ENCODE results near the gene MRPL32. TPM values are rescaled to one million over a fixed set of nuclear protein-coding genes. Genes with fewer than 3 reads are reported as not detected.

The MRPL32 gene
- total RNA-seq, 1 donor from 2014 or later: 60.6 TPM

DNA sequence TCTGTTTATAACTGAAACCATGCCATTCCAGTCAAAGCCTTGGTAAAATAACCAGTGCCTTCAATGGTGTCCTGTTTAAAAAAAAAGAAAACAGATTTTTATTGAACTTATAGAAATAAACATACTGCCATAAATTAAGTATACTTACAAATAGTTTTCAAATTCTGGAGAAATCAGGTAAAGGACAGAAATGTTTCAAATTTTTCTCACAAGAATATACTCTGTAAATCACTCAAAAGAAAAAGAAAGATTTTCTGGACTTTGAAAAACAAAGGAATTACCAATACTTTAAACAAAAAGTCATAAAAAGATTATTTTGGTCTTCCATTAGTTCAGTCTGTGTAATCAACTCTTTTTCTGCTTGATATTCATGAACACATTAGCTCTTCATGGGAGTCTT lies 23.9 kb downstream of the MRPL32 start:
- DNase-seq (no peak), ATAC-seq (ENCODE audit: poor library complexity) (no peak)
- intact Hi-C loops (cut with DNase I): no loop called here

DNA sequence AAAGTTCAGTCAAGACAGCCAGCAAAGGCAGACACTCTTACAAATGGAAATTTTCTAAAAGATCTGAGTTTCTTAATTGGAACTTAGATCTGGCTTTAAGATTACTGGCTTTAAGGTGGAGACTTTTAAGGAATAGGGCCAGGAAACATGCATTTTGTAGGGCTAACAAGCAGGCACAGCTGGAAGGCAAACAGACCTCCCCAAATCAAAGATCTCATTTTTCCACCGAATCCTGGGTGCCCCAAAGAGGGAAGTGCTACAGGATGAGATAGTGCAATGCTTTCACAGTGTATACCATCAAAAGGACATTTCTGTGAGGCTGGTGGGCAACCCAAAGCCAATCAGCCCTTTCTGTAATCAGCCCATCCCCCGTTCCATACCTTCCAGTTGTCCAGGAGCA lies 27.4 kb downstream of the MRPL32 start:
- intact Hi-C loops (cut with DNase I): no loop called here

DNA sequence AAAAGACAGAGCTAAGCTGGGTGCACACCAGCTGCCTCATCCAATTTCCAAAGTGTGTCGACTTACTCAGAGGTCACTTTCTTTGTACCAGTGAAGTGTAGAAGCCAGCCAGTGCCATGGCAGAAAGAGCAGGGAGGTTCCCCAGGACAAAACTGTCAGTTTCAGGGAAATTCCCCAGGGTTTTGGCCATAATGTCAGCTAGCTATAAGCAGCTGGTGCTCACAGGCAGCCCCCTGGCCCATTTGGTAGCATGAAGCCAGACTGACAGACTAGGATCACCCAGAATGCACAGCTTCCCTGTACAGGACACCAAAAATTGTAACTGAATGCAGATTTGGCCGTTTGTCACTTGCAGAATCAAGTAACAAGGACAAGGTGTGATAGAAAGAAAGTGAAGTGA lies 28.6 kb downstream of the MRPL32 start:
- ATAC-seq (ENCODE audit: poor library complexity) (no peak), DNase-seq (no peak)
- intact Hi-C loops (cut with DNase I): no loop called here

More for the DNA sequence above, 27.4 kb downstream of the MRPL32 start:
- DNase-seq: no peak
- no peak for ATAC-seq (ENCODE audit: poor library complexity)

DNA sequence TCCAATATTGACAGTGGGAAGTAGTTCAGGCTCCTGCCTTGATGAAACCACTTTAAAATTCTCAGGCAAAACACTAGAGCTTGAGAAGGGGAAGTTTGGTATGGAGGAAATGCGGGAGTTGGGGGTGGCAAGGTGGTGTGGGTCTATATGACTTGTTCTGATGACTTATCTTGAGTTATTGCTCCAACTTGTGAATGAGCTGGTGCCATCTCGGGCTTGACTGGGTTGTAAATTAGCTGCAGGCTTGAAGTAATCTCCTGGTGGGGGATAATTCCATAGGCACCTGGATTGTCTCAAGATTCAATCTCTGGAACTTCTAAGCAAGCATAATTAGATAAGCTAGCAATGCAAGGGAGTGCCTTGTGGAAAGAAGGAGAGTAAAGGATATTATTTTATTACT lies 29.0 kb downstream of the MRPL32 start:
- ATAC-seq (ENCODE audit: poor library complexity) (no peak), DNase-seq (no peak)
- intact Hi-C loops (cut with DNase I): no loop called here

DNA sequence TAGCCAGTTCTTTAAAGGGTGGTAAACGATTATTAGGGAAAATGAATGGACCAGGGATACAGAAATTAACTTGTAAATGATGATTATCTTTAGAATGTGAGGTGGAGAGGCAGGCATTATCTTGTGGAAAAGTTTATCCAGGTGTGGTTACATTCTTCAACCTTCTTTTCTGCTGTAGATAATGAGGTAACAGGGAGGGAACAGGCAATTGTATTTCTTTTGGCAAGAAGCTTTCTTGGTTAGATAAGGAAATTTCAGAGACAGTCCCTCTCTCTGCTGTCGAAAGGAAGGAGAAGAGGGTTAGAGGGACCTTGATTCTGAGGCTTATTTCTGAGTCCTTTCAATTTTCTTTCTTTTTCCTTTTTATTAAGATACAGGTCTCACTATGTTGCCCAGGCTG lies 32.1 kb downstream of the MRPL32 start:
- ATAC-seq (ENCODE audit: poor library complexity): no peak
- intact Hi-C loops (cut with DNase I): no loop called here
- DNase-seq: no peak

DNA sequence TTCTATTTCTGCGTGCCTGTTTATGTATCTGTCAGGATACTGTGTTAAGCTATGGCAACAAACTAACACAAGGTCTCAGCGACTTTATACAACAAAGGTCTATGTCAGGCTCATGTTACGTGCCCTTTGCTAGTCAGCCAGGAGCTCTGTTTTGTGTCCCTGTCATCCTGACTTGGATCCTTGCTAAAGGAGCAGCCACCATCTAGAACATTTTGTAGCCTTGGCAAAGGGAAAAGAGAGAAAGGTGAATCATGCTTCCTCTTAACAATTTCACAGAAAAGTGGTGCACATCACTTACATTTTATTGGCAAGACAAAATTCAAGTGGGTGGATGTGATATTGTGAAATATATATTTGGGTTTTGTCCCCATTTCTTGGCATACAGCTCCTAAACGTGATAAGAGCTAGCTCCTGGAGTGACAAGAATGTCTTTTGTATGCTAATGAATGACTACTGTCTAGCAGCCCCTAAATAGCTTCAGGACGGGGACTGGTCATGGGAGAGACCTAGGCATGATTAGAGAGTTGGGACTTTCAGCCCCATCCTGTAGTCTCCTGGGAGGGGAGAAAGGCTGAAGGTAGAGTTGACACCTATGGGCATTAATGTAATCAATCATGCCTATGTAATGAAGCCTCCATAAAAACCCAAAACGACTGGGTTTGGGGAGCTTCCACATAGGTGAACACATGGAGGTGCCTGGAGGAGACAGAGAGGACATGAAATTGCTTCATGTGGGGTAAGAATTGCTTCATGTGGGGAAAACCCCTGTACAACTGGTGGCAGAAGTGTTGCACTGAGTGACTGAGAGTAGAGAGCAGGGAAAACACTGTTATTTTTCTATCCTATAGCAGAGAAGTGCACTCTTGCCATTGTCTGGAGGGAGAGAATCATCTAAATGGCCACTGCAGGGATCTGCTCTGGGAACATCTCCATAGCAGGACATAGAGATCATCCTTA lies 33.0 kb downstream of the MRPL32 start:
- ATAC-seq (ENCODE audit: poor library complexity) (peak; percentile 96), DNase-seq (no peak)
- intact Hi-C loops (cut with DNase I): no loop called here

DNA sequence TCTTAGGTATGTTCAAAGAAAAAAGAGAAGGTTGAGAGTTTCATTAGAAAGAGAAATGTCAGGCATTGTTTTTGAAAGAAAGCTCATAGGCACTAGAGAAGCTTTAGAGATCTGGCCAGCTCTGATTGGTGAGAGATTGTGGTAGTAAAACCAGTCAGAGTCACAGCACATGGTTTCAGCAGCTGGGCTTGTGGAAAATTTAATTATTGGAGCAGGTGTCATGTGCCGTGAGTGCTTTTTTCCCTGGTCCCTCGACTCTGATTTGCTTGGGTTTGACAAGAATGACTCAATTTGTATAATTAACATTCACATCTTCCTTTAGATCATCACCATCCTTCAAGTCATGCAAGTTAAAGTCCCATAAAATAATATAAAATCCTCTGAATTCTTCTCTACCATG lies 35.2 kb downstream of the MRPL32 start:
- ATAC-seq (ENCODE audit: poor library complexity) (no peak), DNase-seq (no peak)
- intact Hi-C loops (cut with DNase I): no loop called here

DNA sequence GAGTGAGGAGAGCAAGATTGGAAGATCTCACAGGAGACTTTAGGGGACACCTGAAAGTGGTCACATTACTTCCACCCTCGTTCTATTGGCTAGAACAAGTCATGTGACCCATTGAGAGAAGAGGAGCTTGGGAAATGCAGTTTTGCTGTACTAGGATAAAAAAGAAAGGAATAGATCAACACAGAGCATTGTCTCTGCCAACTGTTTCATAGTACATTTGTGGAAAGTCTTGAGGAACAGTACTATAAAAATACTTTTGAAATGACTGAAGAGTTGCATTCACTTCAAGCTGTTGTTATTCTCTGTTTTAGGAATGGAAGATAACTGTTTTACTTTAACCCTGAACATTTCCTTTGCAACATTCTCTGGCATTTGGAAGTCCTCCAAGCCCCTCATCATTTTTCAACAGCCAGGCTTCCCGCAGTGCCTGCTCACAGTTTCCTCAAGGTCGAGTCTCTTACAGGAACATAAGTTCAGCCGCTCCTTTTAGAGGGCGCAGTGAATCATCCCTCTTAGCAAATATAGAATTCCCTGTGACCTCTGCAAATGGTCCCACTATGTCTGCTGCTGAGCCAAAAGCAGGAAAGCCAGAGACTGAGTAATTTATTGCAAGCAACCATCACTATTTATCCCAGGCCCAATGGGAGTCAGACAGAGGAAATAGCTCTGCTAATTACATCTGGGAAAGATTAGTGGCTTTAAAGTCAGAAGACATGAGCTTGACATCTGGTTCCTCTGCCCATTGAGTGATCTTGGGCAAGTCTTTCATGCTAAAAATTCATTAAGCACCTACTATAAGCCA lies 40.7 kb downstream of the MRPL32 start:
- intact Hi-C loops (cut with DNase I): no loop called here
- DNase-seq (no peak), ATAC-seq (ENCODE audit: poor library complexity) (peak; percentile 85)

DNA sequence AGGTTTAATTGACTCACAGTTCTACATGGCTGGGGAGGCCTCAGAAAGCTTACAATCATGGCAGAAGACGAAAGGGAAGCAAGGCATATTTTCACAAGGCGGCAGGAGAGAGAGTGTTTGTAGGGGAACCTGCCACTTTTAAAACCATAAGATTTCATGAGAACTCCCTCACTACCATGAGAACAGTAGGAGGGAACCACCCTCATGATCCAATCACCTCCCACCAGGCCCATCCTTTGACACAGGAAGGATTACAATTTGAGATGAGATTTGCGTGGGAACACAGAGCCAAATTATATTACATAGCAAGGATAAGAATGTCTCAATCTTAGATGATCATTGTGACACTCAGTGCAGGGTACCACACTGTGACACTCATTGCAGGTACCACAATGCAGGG lies 44.2 kb downstream of the MRPL32 start:
- DNase-seq (no peak), ATAC-seq (ENCODE audit: poor library complexity) (no peak)
- intact Hi-C loops (cut with DNase I): no loop called here

DNA sequence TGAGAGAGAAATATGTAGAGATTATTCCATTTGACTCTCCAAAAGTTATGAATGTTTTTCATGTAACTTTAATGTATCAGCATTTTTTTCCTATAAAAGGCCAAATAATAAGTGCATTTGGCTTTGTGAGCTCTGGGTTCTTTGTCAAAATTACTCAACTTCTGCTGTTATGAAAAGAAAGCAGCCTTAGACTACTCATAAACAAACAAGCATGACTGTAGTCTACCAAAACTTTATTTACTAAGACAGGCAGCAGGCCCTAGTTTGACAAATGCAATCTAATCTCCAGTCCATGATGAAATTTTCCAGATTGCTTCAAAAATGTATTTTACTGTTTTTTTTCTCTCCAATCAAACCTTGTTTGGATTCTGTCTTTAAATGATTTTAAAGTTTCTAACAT lies 46.3 kb downstream of the MRPL32 start:
- intact Hi-C loops (cut with DNase I): no loop called here
- ATAC-seq (ENCODE audit: poor library complexity) (no peak), DNase-seq (no peak)

DNA sequence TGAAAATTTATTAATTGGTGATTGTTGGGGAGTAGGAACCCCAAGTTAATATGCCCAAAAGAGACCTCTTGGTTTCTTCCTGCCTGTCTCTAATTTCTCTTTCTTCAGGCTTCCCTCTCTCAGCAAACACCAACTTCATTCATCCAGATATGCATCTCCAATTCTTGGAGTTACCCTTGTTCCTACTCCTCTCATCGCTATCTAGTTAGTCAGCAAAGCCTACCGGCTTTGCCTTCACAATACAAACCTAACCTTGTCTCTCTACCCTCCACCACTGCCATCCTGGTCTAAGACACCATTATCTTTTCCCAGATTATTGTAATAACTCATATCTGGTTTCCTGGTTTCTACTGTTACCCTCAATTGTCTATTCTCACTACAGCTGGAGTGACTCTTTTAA lies 47.9 kb downstream of the MRPL32 start:
- ATAC-seq (ENCODE audit: poor library complexity) (no peak), DNase-seq (no peak)
- intact Hi-C loops (cut with DNase I): no loop called here

DNA sequence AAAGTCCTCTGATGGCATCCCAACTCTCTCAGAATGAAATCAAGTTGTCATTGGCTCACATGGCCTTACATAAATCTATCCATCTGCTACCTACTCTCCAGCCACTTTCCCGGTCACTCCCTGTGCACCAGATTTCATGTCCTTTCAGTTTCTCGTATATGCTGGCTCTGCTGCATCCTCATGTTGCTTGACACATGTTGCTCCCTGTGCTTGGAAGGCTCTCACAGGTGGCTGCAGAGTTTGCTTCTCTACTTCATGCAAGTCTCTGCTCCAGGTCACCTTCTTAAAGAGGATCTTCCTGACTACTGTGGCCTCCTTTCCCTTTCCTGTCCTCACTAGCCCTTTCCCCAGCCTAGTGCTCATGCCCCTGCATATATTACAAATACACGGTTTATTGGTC lies 48.3 kb downstream of the MRPL32 start:
- ATAC-seq (ENCODE audit: poor library complexity): no peak
- no peak for DNase-seq
- intact Hi-C loops (cut with DNase I): no loop called here

DNA sequence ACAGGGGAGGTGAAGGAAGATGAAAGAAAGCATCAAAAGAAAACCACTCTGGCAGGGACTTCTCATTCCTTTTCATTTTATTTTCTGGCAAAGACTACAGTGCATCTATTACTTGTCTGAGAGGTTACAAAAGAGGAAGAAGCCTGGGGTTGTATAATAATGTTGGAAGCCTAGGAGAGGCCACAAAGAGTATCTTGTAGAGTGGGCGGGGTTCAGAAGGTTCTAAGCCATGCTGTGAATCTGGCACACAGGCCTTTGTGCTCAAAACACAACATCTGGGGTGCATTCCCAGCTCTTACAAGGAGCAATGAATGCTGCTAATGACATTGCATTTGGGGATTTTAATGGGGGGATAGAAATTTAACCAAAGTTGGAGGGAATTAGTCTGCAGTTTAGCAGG lies 49.4 kb downstream of the MRPL32 start:
- DNase-seq (no peak), ATAC-seq (ENCODE audit: poor library complexity) (no peak)
- intact Hi-C loops (cut with DNase I): no loop called here

DNA sequence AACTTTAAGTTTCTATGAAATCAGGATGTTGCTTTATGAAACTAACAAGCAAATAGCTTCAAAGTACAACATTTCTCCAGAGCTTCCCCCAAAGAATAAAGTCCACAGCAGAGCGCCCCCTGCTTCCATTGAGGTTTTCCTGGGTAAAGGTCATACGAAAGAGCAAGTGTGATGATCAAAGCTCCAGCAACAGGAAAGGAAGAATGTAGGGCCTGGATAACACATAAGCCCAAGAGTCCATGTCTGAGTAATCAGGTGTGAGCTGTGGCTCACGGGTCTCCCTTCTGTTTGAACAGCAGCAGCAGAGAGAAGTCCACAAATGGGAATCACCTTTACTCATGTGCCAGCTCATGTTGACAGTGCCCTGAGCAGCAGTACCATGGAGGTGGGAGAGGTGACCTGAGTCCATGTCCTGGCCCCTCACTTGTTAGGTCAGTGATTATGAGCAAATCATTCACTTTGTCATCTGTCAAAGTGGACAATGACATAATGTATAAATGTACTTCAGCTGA lies 50.5 kb downstream of the MRPL32 start:
- DNase-seq (no peak), ATAC-seq (ENCODE audit: poor library complexity) (no peak)
- intact Hi-C loops (cut with DNase I): no loop called here

DNA sequence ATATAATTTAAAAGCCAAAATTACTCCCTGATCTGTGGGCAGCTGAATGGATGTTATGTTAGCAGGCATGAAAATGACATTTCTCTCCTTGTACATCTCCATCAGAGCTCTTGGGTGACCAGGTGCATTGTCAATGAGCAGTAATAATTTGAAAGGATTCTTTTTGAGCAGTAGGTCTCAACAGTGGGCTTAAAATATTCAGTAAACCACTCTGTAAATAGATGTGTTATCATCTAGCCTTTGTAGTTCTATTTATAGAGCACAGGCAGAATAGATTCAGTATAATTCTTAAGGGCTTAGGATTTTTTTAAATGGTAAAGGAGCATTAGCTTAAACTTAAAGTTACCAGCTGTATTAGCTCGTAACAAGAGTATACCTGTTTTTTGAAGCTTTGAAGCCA lies 52.0 kb downstream of the MRPL32 start:
- intact Hi-C loops (cut with DNase I): no loop called here
- ATAC-seq (ENCODE audit: poor library complexity): no peak
- DNase-seq: no peak

DNA sequence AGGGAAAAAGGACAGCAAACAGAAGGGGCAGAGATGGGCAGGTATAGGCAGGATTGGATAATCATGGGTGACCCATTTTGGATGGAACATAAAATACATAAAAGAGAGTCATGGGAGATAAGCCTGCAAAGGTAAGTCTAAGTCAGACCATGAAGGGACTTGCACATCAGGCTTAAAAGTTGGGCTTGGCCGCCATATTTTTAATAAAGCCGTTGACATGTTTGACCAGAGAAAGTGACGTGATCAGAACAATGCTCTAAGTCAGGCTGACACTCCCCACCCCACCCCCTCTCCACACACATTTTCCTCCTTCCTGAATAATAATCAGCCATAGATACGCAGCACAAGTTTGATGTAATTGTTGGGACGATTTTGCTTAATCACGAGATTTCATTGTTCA lies 54.0 kb downstream of the MRPL32 start:
- ATAC-seq (ENCODE audit: poor library complexity): no peak
- DNase-seq: no peak
- intact Hi-C loops (cut with DNase I): no loop called here

DNA sequence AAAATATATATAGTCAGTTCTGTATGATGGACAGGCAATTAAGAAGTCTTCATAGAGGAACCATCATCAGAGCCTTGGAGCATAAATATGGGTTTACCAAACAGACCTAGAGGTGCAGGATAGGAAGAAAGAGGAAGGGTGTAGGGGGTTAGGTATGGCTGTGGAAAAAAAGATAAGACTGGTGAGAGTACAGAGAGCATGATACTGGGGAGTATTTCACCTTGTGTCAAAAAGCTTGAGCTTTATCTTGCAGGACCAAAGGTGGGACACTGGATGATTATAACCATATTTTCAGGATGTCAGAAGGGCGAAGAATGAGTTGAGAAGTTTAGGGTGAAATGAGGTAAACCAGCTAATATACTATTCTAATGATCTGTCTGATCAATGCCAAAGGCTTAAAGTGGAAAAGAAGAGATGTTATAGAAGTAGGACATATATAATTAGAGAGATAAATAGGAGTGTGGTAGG lies 54.6 kb downstream of the MRPL32 start:
- intact Hi-C loops (cut with DNase I): no loop called here
- DNase-seq (no peak), ATAC-seq (ENCODE audit: poor library complexity) (no peak)

All from Right ventricle myocardium superior (tissue), 1 donor.